Hepatocyte (in vitro differentiated cells): Measurements from ENCODE around the gene HELB. TPM values are rescaled to one million over a fixed set of nuclear protein-coding genes. Genes with fewer than 3 reads are reported as not detected.

Source experiments
- DNase-seq: peaks from one replicate; pipeline ENCODE4 v3.0.0-alpha.2; 2016; ENCODE audit warnings: low spot score
- H2AFZ ChIP-seq: fragments of 200-600 bp; sonication (generic); 2 replicates; pipeline ENCODE4 v1.6.0; 2016; ENCODE audit warnings: antibody characterized with exemption, mild to moderate bottlenecking
- H3K27ac ChIP-seq: fragments of 200-600 bp; sonication (generic); 2 replicates; pipeline ENCODE4 v1.5.1; 2016; ENCODE audit warnings: mild to moderate bottlenecking
- H3K27me3 ChIP-seq: fragments of 200-600 bp; sonication (generic); 2 replicates; pipeline ENCODE4 v1.6.1; 2016
- H3K36me3 ChIP-seq: fragments of 200-600 bp; sonication (generic); replicated peaks from 2 replicates; pipeline ENCODE4 v1.5.1; 2016; ENCODE audit warnings: low read depth; ENCODE audit not compliant: insufficient read depth
- H3K4me1 ChIP-seq: fragments of 200-600 bp; sonication (generic); 2 replicates; pipeline ENCODE4 v1.5.1; 2016; ENCODE audit warnings: mild to moderate bottlenecking, moderate library complexity; ENCODE audit not compliant: insufficient read depth
- H3K4me2 ChIP-seq: fragments of 200-600 bp; sonication (generic); 2 replicates; pipeline ENCODE4 v1.6.0; 2016
- H3K4me3 ChIP-seq: fragments of 200-600 bp; sonication (generic); 2 replicates; pipeline ENCODE4 v1.5.1; 2016; ENCODE audit warnings: mild to moderate bottlenecking
- H3K79me2 ChIP-seq: fragments of 200-600 bp; sonication (generic); 2 replicates; pipeline ENCODE4 v1.6.0; 2017; ENCODE audit warnings: mild to moderate bottlenecking
- H3K9me2 ChIP-seq: fragments of 200-600 bp; sonication (generic); replicated peaks from 2 replicates; pipeline ENCODE4 v1.6.0; 2017; ENCODE audit warnings: mild to moderate bottlenecking; ENCODE audit not compliant: insufficient read depth
- H3K9me3 ChIP-seq: fragments of 200-600 bp; sonication (generic); 2 replicates; pipeline ENCODE4 v1.5.1; 2016; ENCODE audit warnings: low read depth, mild to moderate bottlenecking
- H4K20me1 ChIP-seq: fragments of 200-600 bp; sonication (generic); 2 replicates; pipeline ENCODE4 v1.6.0; 2016; ENCODE audit warnings: mild to moderate bottlenecking; ENCODE audit not compliant: insufficient read depth, poor library complexity, severe bottlenecking
- CTCF ChIP-seq: fragments of 200-600 bp; sonication (generic); IDR thresholded peaks from 2 replicates; pipeline ENCODE4 v1.5.1; 2016; ENCODE audit warnings: antibody characterized with exemption, mild to moderate bottlenecking; ENCODE audit not compliant: poor library complexity
- EZH2 ChIP-seq: fragments of 200-600 bp; sonication (generic); IDR thresholded peaks from 2 replicates; pipeline ENCODE4 v1.6.1; 2016; ENCODE audit warnings: antibody characterized with exemption, mild to moderate bottlenecking, borderline replicate concordance
- EZH2phosphoT487 ChIP-seq: fragments of 200-600 bp; sonication (generic); IDR thresholded peaks from one replicate; pipeline ENCODE4 v1.6.1; 2018; ENCODE audit warnings: antibody characterized with exemption, mild to moderate bottlenecking, low read depth, moderate library complexity; ENCODE audit not compliant: unreplicated experiment, severe bottlenecking
- WGBS: methylation state at CpG from one replicate; pipeline ENCODE4 v1.1.6; 2016; ENCODE audit warnings: low lambda C conversion rate; ENCODE audit errors: missing lambda C conversion rate; 5-methylcytosine and 5-hydroxymethylcytosine counted together
- polyA plus RNA-seq: library from polyadenylated mRNA; unstranded; fragments of >200 nt; fragmentation: Nextera tagmentation; extraction: Ambion mirVana; gene quantifications from 2 replicates; pipeline ENCODE4 v1.2.1, GENCODE V29; 2016
- total RNA-seq: library from RNA; depleted of rRNA; stranded (reverse); fragments of >200 nt; gene quantifications from 2 replicates; pipeline ENCODE4 v1.2.3, GENCODE V29; 2014

Gene HELB
- total RNA-seq: 4.6 and 5.8 TPM in 2 replicates
- polyA plus RNA-seq: 1.5 and 2.3 TPM in 2 replicates

DNA sequence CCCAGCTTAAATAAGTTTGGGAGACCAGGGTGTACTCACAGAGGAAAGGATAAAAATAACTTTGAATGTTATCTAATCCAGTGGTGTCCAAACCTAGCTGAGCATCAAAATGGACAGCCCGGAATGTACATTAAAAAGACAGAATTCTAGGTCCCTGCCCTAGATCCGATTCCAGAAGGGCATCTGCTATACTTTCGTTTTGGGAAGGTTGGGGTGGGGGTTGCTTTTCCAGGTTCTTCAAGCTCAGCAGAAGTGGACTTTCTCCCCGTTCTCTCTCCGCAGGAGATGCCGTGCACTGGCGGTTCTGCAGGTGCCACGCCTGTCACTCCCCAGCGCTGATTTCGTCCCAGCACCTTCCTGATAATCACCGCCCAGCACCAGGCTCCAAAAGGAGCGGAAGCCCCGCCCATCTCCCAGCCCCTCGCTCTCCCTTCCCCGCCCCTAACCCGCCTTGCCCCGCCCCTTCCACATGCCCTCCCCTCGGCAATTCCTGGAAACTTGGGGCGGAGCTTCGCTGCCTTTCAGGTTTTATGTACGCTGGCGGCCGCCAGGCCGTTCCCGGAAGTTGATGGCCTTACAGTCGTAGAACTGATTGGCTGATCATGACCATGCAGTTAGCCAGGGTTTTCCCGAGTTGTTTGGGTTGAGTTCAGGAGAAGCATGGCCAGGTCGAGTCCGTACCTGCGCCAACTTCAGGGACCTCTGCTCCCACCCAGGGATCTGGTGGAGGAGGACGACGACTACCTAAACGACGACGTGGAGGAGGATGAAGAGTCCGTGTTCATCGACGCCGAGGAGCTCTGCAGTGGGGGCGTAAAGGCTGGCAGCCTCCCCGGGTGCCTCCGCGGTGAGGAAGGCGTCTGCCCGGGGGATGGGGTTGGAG is at the start of gene HELB:
HELB (plus strand) TSS at position 550 of the 883 bp plus-strand sequence; CDS start at position 661, 111 bp downstream.
- no peaks in the 10 kb centered on the region for H3K4me1 ChIP-seq
- peak; percentile 100 for DNase-seq
- H3K9me2 ChIP-seq: no peaks in the 10 kb centered on the region
- no peaks in the 10 kb centered on the region for H3K27me3 ChIP-seq
- no peaks in the 10 kb centered on the region for H3K36me3 ChIP-seq
- TF ChIP-seq EZH2 (no peak), CTCF (no peak), EZH2phosphoT487 (no peak)
- peaks cover 4% of the 10 kb centered on the region for H3K79me2 ChIP-seq
- no peaks in the 10 kb centered on the region for H4K20me1 ChIP-seq
- H3K9me3 ChIP-seq: no peaks in the 10 kb centered on the region
- 3% methylated on average over 39 of the region's 45 CpGs for WGBS
- peak within 1 kb of the TSS; percentile 81 for H2AFZ ChIP-seq
- peak within 1 kb of the TSS; percentile 84 for H3K27ac ChIP-seq
- peak within 1 kb of the TSS; percentile 65 for H3K4me3 ChIP-seq
- peak within 1 kb of the TSS; percentile 79 for H3K4me2 ChIP-seq

GRCh38 chr12:66252771-66253170 is 49.5 kb upstream of the HELB start:
- TF ChIP-seq EZH2: no peak
- Histone ChIP-seq H3K4me1 (no peaks in the 10 kb centered on the region), H3K27ac (no peak overlapping the region), H3K27me3 (no peaks in the 10 kb centered on the region), H3K4me3 (no peak overlapping the region), H3K79me2 (no peaks in the 10 kb centered on the region), H3K4me2 (no peak overlapping the region), H3K36me3 (no peaks in the 10 kb centered on the region), H2AFZ (no peak overlapping the region), H4K20me1 (no peaks in the 10 kb centered on the region), H3K9me2 (no peaks in the 10 kb centered on the region), H3K9me3 (no peaks in the 10 kb centered on the region)
- no peak for DNase-seq
- 94% methylated on average over 2 of the region's 2 CpGs for WGBS

DNA sequence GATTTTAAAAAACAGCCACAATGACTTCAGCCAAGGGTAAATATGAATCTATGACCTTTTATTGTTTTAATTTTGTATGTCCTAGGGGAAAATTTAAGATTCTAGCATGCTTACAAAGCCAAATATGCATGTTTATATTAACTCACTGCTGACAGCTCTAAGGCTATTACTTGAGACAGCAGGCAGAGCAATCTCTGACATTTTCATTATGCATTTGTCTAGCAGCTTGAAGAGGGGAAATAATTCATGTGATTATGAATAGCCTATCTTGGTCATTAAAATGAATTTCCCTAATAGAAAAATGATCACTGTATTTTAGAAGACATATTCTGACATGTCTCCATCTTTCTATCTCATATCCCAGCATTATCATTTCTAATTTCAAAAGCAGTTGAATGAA is 46.6 kb upstream of the HELB start:
- Histone ChIP-seq H3K36me3 (no peaks in the 10 kb centered on the region), H3K27ac (no peak overlapping the region), H3K4me2 (no peak overlapping the region), H2AFZ (no peak overlapping the region), H3K4me1 (no peaks in the 10 kb centered on the region), H3K9me2 (no peaks in the 10 kb centered on the region), H3K27me3 (no peaks in the 10 kb centered on the region), H3K9me3 (no peaks in the 10 kb centered on the region), H3K4me3 (no peak overlapping the region), H3K79me2 (no peaks in the 10 kb centered on the region), H4K20me1 (no peaks in the 10 kb centered on the region)
- no peak for DNase-seq
- TF ChIP-seq CTCF (no peak), EZH2phosphoT487 (no peak), EZH2 (no peak)

- no peak for DNase-seq
- no peaks in the 10 kb centered on the region for H3K9me2 ChIP-seq
- no peak overlapping the region for H3K4me2 ChIP-seq
- no peak overlapping the region for H3K27ac ChIP-seq
- no peak for TF ChIP-seq CTCF
- TF ChIP-seq EZH2phosphoT487: no peak
- no peak for TF ChIP-seq EZH2
- H3K4me1 ChIP-seq: no peaks in the 10 kb centered on the region
- no peak overlapping the region for H3K4me3 ChIP-seq
- WGBS: 85% methylated on average over 3 of the region's 3 CpGs
- no peaks in the 10 kb centered on the region for H3K9me3 ChIP-seq
- no peaks in the 10 kb centered on the region for H3K36me3 ChIP-seq
- H3K27me3 ChIP-seq: no peaks in the 10 kb centered on the region
- H3K79me2 ChIP-seq: no peaks in the 10 kb centered on the region
- H2AFZ ChIP-seq: no peak overlapping the region
- no peaks in the 10 kb centered on the region for H4K20me1 ChIP-seq
Observed at GRCh38 chr12:66258011-66258410, 44.3 kb upstream of the HELB start.
